LNCAP (cell line): ENCODE results near the gene GPR78.

Experiments used
- CTCF ChIP-seq: fragments of 450-650 bp; IDR thresholded peaks from 2 replicates; pipeline ENCODE4 v1.5.1; 2017; ENCODE audit warnings: mild to moderate bottlenecking

GPR78 gene

DNA sequence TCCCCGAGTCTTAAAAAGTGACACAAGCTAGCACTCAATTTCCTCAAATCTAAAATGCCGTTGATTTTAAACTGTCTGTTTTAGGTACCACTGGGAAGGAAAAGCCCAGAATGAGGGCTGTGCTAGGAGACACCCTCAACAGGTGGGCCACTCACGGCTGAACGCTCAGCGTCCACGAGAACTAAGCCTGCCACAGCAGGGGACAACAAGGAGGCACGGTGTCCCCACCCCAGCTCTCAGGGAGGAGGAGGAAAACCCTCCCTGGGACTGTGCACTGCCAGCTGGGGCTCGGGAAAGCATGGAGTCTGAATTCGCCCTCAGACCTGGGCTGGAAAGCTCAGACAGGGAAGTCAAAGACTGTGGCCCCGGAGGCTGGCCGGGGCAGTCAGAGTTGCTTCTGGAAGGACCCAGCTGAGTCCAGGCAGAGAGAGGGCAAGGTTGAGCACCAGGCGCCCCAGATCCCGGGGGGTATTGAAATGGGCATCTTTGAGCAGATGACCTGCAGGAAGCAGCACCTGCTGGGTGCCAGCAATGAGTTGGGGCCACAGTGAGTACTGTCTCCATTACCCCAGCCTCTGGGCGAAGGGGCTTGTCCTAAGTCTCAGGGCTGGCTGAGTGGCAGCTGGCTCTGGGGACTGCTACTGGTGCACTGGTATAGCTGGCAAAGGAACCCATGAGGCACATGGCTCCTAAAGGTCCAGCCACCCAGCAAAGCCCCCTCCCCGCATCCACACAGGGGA is 11.6 kb downstream of the GPR78 start:
- TF ChIP-seq CTCF, result no peak

GRCh38 chr4:8592366-8593263 is 12.4 kb downstream of the GPR78 start, which contains the start of gene CPZ:
Gene CPZ, plus strand, starts transcription at chr4:8592765. Its CDS starts 69 bp downstream, at chr4:8592834.
- no peak for TF ChIP-seq CTCF

DNA sequence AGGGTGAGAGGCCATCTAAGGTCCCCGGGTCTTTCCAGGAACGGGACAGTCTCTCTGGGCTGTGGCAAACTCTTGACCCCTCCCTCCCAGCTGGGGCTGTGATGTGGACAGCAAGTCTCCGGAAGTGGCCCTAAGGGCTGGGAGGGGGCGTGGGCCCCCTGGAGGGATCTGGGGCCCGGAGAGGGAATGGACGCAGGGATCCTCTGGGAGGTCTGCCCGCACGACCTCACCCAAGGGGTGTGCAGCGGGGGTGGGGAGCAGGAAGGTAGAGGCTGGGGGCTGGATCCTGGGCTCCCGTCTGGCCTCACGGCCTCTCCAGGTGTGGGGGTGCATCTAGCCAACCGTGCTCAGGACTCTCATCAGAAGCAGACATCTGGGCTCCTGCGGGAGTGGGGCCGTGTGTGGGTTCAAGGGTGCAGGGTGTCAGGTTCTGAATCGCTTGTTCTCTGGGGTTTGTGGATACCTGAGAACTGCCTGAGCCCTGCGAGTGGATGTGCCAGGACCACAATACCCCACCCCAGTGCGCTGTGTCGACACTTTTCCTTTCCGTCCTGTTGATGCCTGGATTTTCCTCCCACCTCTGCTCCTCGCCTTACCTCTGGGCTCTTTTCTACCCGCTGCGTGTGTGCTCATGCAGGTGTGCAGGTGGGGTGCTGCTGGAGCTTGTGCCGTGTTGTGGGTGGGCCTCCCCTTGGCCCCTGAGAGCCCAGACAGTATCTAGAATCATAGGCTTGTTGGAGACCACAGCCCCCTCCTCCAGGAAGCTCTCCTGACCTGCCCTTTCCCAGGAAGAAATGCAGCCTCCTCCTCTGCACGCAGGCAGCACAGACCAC is 13.3 kb downstream of the GPR78 start:
- TF ChIP-seq CTCF, result no peak

GRCh38 chr4:8594097-8595038 is 14.2 kb downstream of the GPR78 start:
- peak; percentile 79 for TF ChIP-seq CTCF

- TF ChIP-seq CTCF, result no peak
Observed at GRCh38 chr4:8595237-8596087, 15.3 kb downstream of the GPR78 start.

GRCh38 chr4:8596891-8597290 is 16.7 kb downstream of the GPR78 start:
- TF ChIP-seq CTCF, result no peak
